ENCODE results near the gene PDE2A.

- TF ChIP-seq GATA3 (IDR thresholded peaks at IDR 0.05; ENCODE audit: low read depth, low read length) (no peak), GATA2 (IDR thresholded peaks at IDR 0.05; ENCODE audit: low read depth, low read length) (no peak)
These were observed 57.6 kb downstream of the PDE2A start for GRCh38 chr11:72616655-72617054.
